ENCODE results near the gene TULP4.
"Not testable (repeated sequence)": the region's sequence is repeated elsewhere in the genome, so short reads cannot be mapped to it uniquely, and the experiment has no call there.

TULP4 gene

DNA sequence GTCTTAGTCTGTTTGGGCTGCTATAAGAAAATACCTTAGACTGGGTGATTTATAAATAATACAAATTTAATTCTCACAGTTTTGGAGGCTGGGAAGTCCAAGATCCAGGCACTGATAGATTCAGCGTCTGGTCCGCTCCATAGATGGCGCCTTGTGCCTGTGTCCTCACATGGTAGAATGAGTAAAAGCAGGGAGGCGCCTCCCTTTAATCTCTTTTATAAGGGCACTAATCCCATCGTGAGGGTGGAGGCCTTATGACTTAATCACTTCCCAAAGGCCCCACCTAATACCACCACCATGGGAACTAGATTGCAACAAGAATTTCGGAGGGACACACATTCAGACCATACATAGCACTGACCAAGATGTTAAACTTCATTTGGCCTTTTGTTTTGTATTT is 156.4 kb downstream of the TULP4 start:
- Histone ChIP-seq H3K27me3 (ENCODE audit: control insufficient read depth in 2 of 2, insufficient read depth in 2 of 2, low read length in 2 of 2) (no peaks in the 10 kb centered on the region), H3K27ac (ENCODE audit: low read depth in 2 of 2, low read length in 2 of 2) (no peak overlapping the region), H3K4me3 (ENCODE audit: low read length in 2 of 2) (no peak overlapping the region), H3K9ac (ENCODE audit: low read depth in 1 of 2, low read length in 2 of 2) (no peak overlapping the region), H3K4me1 (ENCODE audit: control insufficient read depth in 2 of 2, insufficient read depth in 2 of 2, low read length in 2 of 2) (peaks cover 0 to 4% of the 10 kb centered on the region in 2 donors), H3K36me3 (ENCODE audit: control insufficient read depth in 2 of 2, insufficient read depth in 2 of 2, low read length in 2 of 2) (peaks cover 0 to 7% of the 10 kb centered on the region in 2 donors), H3K9me3 (ENCODE audit: control insufficient read depth in 2 of 2, low read length in 2 of 2) (no peaks in the 10 kb centered on the region)

DNA sequence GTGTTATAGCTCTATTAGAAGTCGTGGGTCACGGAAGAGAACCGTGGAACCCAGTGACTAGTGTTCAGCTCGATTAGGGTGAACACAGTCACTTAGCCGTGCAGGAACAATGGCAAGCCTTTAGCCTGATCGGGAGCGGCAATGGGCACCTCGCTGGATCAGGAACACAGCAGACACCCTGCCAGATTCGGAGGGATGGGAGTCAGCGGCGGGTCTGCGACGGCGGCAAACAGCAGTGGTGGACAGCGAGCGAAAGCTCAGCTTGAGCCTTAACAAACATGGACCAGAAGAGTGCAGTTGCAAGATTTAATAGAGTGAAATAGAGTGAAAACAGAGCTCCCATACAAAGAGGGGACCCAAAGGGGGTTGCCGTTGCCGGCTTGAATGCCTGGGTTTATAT is 157.8 kb downstream of the TULP4 start:
- not testable (repeated sequence) for H3K9me3 ChIP-seq (ENCODE audit: control insufficient read depth in 2 of 2, low read length in 2 of 2); H3K4me3 ChIP-seq (ENCODE audit: low read length in 2 of 2); H3K4me1 ChIP-seq (ENCODE audit: control insufficient read depth in 2 of 2, insufficient read depth in 2 of 2, low read length in 2 of 2); H3K9ac ChIP-seq (ENCODE audit: low read depth in 1 of 2, low read length in 2 of 2); H3K27ac ChIP-seq (ENCODE audit: low read depth in 2 of 2, low read length in 2 of 2); H3K27me3 ChIP-seq (ENCODE audit: control insufficient read depth in 2 of 2, insufficient read depth in 2 of 2, low read length in 2 of 2); H3K36me3 ChIP-seq (ENCODE audit: control insufficient read depth in 2 of 2, insufficient read depth in 2 of 2, low read length in 2 of 2)

DNA sequence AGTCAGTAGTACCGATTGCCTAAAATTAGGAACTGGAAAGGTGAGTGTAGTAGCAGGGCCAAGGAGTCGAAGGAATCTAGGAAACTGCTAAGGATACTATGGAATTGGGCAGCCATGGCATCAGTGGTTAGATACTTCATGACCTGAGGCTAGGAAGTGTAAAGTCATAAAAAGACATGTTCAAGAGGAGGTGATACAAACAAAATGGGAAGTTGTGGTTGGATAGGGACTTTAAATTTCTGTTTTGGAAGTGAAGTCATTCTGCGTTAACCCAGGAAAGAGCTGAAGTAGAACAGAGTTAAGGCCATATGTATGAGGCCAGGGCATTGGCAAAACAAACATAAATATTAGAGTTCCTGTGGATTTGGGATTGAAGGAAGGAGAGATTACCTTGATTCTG is 159.1 kb downstream of the TULP4 start:
- Histone ChIP-seq H3K4me1 (ENCODE audit: control insufficient read depth in 2 of 2, insufficient read depth in 2 of 2, low read length in 2 of 2) (peaks cover 3 to 17% of the 10 kb centered on the region in 2 donors), H3K4me3 (ENCODE audit: low read length in 2 of 2) (no peak overlapping the region), H3K27ac (ENCODE audit: low read depth in 2 of 2, low read length in 2 of 2) (no peak overlapping the region), H3K9me3 (ENCODE audit: control insufficient read depth in 2 of 2, low read length in 2 of 2) (no peaks in the 10 kb centered on the region), H3K9ac (ENCODE audit: low read depth in 1 of 2, low read length in 2 of 2) (no peak overlapping the region), H3K27me3 (ENCODE audit: control insufficient read depth in 2 of 2, insufficient read depth in 2 of 2, low read length in 2 of 2) (no peaks in the 10 kb centered on the region), H3K36me3 (ENCODE audit: control insufficient read depth in 2 of 2, insufficient read depth in 2 of 2, low read length in 2 of 2) (peaks cover 0 to 1% of the 10 kb centered on the region in 2 donors)

DNA sequence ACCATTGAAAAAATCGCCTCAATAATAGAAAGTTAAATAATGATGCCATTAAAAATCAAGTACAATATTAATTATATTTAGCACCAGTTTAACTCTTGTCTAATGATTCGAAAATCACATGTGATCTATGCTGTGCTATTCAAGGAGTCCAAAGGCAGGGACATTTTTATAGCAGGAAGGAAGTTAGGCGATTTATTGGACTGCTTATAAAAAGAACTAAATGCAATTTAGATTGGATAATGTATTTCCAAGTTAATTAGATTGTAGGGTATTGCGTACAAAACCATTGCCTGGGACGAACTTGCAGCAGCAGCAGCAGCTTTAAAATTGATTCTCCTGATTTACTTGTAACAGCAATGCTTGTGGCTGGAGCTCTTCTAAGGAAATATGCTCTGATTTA is 160.2 kb downstream of the TULP4 start:
- Histone ChIP-seq H3K27ac (ENCODE audit: low read depth in 2 of 2, low read length in 2 of 2) (no peak overlapping the region), H3K4me1 (ENCODE audit: control insufficient read depth in 2 of 2, insufficient read depth in 2 of 2, low read length in 2 of 2) (peaks cover 3 to 17% of the 10 kb centered on the region in 2 donors)

DNA sequence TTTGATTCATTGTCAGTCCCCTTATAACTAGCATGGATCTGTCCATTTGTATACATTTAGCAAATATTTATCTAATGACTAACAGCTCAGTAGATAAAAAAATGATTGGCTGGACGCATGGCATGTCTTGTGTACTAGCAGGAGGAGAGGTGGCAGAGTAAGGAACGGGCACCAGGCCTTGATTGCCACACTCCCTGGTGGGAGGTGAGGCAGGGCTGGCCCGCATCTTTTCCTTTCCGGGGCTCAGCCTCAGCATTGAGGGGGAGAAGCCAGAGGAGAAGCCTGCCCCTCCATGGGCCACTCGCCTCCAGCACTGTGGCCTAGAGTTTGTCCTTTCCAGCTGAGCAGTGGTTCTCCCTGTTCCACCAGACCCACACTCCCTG is 162.7 kb downstream of the TULP4 start:
- H3K27ac ChIP-seq (ENCODE audit: low read depth in 2 of 2, low read length in 2 of 2), result peak overlapping the region; percentile 39 to 50
- H3K9ac ChIP-seq (ENCODE audit: low read depth in 1 of 2, low read length in 2 of 2), result peak overlapping the region in 1 of 2 donors; percentile 30
- peaks cover 3 to 17% of the 10 kb centered on the region in 2 donors for H3K4me1 ChIP-seq (ENCODE audit: control insufficient read depth in 2 of 2, insufficient read depth in 2 of 2, low read length in 2 of 2)
- no peak overlapping the region for H3K4me3 ChIP-seq (ENCODE audit: low read length in 2 of 2)
- H3K27me3 ChIP-seq (ENCODE audit: control insufficient read depth in 2 of 2, insufficient read depth in 2 of 2, low read length in 2 of 2), result no peaks in the 10 kb centered on the region
- peaks cover 5 to 6% of the 10 kb centered on the region in 2 donors for H3K36me3 ChIP-seq (ENCODE audit: control insufficient read depth in 2 of 2, insufficient read depth in 2 of 2, low read length in 2 of 2)
- H3K9me3 ChIP-seq (ENCODE audit: control insufficient read depth in 2 of 2, low read length in 2 of 2), result no peaks in the 10 kb centered on the region

More for the DNA sequence above, 160.2 kb downstream of the TULP4 start:
- no peaks in the 10 kb centered on the region for H3K9me3 ChIP-seq (ENCODE audit: control insufficient read depth in 2 of 2, low read length in 2 of 2)
- peaks cover 0 to 3% of the 10 kb centered on the region in 2 donors for H3K36me3 ChIP-seq (ENCODE audit: control insufficient read depth in 2 of 2, insufficient read depth in 2 of 2, low read length in 2 of 2)
- H3K27me3 ChIP-seq (ENCODE audit: control insufficient read depth in 2 of 2, insufficient read depth in 2 of 2, low read length in 2 of 2), result no peaks in the 10 kb centered on the region
- no peak overlapping the region for H3K4me3 ChIP-seq (ENCODE audit: low read length in 2 of 2)
- no peak overlapping the region for H3K9ac ChIP-seq (ENCODE audit: low read depth in 1 of 2, low read length in 2 of 2)

DNA sequence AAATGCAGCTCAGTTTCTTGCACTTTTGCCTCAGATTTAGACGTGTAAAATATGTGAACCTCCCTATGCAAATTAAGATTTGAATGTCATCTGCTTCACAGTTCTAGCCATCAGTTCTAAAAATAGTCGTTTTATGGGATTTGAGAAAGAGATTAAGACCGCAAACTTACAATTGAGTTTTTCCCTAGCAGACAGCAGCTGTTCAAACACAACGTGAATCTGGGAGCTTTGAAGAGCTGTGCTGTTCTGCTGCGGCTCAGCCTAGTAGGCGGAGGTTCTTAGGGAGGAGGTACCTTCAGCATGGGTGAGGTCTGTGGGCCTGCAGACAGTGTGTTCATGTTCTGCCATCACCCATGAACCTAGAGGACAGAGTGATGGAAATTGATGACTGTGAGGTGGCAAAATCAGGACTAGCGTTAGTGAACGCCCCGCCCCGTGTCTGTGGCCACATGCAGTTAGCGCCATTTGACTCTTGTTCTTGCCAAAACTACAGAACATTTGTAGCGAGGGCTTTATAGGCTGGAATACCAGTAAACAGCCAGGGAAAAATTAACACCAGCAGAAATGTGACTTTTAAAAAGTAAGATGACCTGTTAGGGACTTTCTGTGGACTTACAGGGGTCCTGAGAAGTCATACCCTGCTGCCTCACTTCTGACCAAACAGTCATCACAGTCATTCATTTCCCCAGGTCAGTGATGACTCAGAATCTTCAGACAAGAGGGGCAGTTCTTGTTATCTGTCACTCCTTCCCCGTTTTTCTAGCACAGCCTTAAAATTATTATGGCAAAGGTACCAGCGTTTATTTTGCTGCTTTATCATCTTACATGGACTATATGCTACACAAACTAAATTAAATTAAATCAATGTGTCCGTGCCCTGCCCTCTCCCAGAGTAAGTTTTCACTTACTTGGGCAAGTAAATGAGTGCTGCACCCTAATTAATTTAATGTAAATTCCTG is 163.4 kb downstream of the TULP4 start:
- no peaks in the 10 kb centered on the region for H3K27me3 ChIP-seq (ENCODE audit: control insufficient read depth in 2 of 2, insufficient read depth in 2 of 2, low read length in 2 of 2)
- no peaks in the 10 kb centered on the region for H3K9me3 ChIP-seq (ENCODE audit: control insufficient read depth in 2 of 2, low read length in 2 of 2)
- H3K9ac ChIP-seq (ENCODE audit: low read depth in 1 of 2, low read length in 2 of 2), result peak overlapping the region in 1 of 2 donors; percentile 30
- peak overlapping the region; percentile 39 to 50 for H3K27ac ChIP-seq (ENCODE audit: low read depth in 2 of 2, low read length in 2 of 2)
- H3K36me3 ChIP-seq (ENCODE audit: control insufficient read depth in 2 of 2, insufficient read depth in 2 of 2, low read length in 2 of 2), result peaks cover 8 to 11% of the 10 kb centered on the region in 2 donors
- peaks cover 3 to 17% of the 10 kb centered on the region in 2 donors for H3K4me1 ChIP-seq (ENCODE audit: control insufficient read depth in 2 of 2, insufficient read depth in 2 of 2, low read length in 2 of 2)
- H3K4me3 ChIP-seq (ENCODE audit: low read length in 2 of 2), result no peak overlapping the region

DNA sequence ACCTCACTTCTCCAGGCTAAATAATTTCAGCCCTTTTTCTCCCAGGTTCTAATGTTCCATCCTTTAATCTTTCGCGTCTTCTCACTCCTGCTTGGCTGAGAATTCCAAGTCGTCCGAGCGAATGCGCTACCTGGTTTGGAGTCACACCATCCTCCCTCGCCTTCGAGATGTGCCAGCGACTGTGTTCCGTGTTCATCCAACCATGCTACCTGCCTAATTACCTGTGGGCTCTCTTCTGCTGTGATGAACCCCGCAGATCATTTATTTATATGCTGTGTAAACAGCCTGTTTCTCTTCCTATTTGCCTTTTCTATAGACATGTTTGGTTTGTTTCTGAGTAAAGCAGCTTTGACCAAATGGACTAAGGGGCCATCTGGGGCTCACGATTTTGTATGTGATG is 164.1 kb downstream of the TULP4 start:
- H3K9ac ChIP-seq (ENCODE audit: low read depth in 1 of 2, low read length in 2 of 2), result no peak overlapping the region
- no peak overlapping the region for H3K27ac ChIP-seq (ENCODE audit: low read depth in 2 of 2, low read length in 2 of 2)

DNA sequence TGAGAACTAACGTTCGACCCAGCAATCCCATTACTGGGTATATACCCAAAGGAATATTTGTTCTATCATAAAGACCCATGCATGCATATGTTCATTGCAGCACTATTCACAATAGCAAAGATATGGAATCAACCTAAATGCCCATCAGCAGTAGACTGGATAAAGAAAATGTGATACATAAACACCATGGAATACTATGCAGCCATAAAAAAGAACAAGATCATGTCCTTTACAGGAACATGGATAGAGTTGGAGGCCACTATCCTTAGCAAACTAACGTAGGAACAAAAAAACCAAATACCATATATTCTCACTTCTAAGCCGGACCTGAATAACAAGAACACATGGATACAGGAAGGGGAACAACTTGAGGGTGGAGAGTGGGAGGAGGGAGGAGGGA is 165.5 kb downstream of the TULP4 start:
- not testable (repeated sequence) for H3K27ac ChIP-seq (ENCODE audit: low read depth in 2 of 2, low read length in 2 of 2); H3K9ac ChIP-seq (ENCODE audit: low read depth in 1 of 2, low read length in 2 of 2); H3K9me3 ChIP-seq (ENCODE audit: control insufficient read depth in 2 of 2, low read length in 2 of 2); H3K4me3 ChIP-seq (ENCODE audit: low read length in 2 of 2); H3K27me3 ChIP-seq (ENCODE audit: control insufficient read depth in 2 of 2, insufficient read depth in 2 of 2, low read length in 2 of 2)
- H3K36me3 ChIP-seq (ENCODE audit: control insufficient read depth in 2 of 2, insufficient read depth in 2 of 2, low read length in 2 of 2), result peaks cover 23 to 28% of the 10 kb centered on the region in 2 donors
- H3K4me1 ChIP-seq (ENCODE audit: control insufficient read depth in 2 of 2, insufficient read depth in 2 of 2, low read length in 2 of 2), result peaks cover 3 to 13% of the 10 kb centered on the region in 2 donors

More for the DNA sequence above, 164.1 kb downstream of the TULP4 start:
- Histone ChIP-seq H3K36me3 (ENCODE audit: control insufficient read depth in 2 of 2, insufficient read depth in 2 of 2, low read length in 2 of 2) (peaks cover 13 to 18% of the 10 kb centered on the region in 2 donors), H3K4me3 (ENCODE audit: low read length in 2 of 2) (no peak overlapping the region), H3K27me3 (ENCODE audit: control insufficient read depth in 2 of 2, insufficient read depth in 2 of 2, low read length in 2 of 2) (no peaks in the 10 kb centered on the region), H3K4me1 (ENCODE audit: control insufficient read depth in 2 of 2, insufficient read depth in 2 of 2, low read length in 2 of 2) (peaks cover 3 to 17% of the 10 kb centered on the region in 2 donors), H3K9me3 (ENCODE audit: control insufficient read depth in 2 of 2, low read length in 2 of 2) (no peaks in the 10 kb centered on the region)

DNA sequence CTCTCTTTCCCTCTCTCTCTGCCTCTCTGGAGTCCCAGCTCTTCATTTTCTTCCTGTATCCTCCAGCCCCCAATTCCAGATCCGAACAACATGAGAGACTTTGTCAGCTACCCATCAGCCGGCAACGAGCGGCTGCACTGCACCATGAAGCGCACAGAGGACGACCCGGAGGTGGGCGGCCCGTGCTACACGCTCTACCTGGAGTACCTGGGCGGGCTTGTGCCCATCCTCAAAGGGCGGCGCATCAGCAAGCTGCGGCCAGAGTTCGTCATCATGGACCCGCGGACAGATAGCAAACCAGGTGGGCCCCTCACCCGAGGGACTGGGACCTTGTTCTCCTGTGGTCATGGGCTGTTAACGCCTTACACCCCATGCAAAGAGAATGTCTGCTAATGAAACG is 168.7 kb downstream of the TULP4 start:
- Histone ChIP-seq H3K4me3 (ENCODE audit: low read length in 2 of 2) (no peak overlapping the region), H3K9me3 (ENCODE audit: control insufficient read depth in 2 of 2, low read length in 2 of 2) (no peaks in the 10 kb centered on the region), H3K27ac (ENCODE audit: low read depth in 2 of 2, low read length in 2 of 2) (no peak overlapping the region), H3K9ac (ENCODE audit: low read depth in 1 of 2, low read length in 2 of 2) (no peak overlapping the region), H3K4me1 (ENCODE audit: control insufficient read depth in 2 of 2, insufficient read depth in 2 of 2, low read length in 2 of 2) (no peaks in the 10 kb centered on the region), H3K36me3 (ENCODE audit: control insufficient read depth in 2 of 2, insufficient read depth in 2 of 2, low read length in 2 of 2) (peaks cover 23 to 32% of the 10 kb centered on the region in 2 donors), H3K27me3 (ENCODE audit: control insufficient read depth in 2 of 2, insufficient read depth in 2 of 2, low read length in 2 of 2) (no peaks in the 10 kb centered on the region)

DNA sequence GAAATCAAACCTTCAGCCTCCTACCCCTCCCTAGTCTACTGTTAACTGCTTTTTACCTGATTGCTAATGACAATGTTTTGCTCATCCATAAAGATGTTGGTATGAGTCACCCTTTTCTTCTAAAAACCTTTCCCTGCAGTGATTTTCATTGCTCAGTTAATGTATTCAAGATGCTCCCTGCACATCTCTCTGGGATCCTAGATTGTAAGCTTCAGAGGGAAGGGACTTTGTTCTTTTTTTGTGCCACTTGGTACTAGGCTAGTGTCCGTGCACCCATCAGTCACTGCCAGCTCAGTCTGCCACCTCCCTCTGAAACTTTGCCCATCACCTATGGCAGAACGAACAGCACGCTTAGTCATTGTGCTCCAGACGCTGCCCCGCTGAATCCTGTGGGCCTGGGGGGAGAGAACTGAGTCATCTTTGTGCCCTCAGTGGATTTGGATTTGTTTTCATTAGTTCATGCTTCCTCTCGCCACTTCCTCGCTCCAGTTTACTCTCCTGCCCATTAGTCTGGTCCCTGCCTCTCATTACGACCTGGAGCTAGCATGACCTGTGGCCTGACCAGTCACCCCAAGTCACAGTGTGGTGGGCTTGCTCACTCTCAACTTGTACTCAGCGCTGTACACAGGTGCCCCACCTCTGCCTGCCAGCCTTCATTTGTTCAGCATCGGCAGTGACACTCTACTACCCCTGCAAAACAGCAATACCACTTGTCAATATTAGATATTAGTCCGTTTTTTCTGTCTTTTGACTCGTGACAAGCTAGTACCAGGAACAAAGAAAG is 169.6 kb downstream of the TULP4 start:
- H3K27ac ChIP-seq (ENCODE audit: low read depth in 2 of 2, low read length in 2 of 2), result no peak overlapping the region
- H3K4me3 ChIP-seq (ENCODE audit: low read length in 2 of 2), result no peak overlapping the region
- no peaks in the 10 kb centered on the region for H3K9me3 ChIP-seq (ENCODE audit: control insufficient read depth in 2 of 2, low read length in 2 of 2)
- H3K9ac ChIP-seq (ENCODE audit: low read depth in 1 of 2, low read length in 2 of 2), result no peak overlapping the region
- peaks cover 20 to 32% of the 10 kb centered on the region in 2 donors for H3K36me3 ChIP-seq (ENCODE audit: control insufficient read depth in 2 of 2, insufficient read depth in 2 of 2, low read length in 2 of 2)
- no peaks in the 10 kb centered on the region for H3K4me1 ChIP-seq (ENCODE audit: control insufficient read depth in 2 of 2, insufficient read depth in 2 of 2, low read length in 2 of 2)
- no peaks in the 10 kb centered on the region for H3K27me3 ChIP-seq (ENCODE audit: control insufficient read depth in 2 of 2, insufficient read depth in 2 of 2, low read length in 2 of 2)
